ENCODE measurements around the gene SH3TC1. TPM values are rescaled to one million over a fixed set of nuclear protein-coding genes. Genes with fewer than 3 reads are reported as not detected.

SH3TC1 gene
- total RNA-seq, 1 donor from 2014 or later = 8.2 TPM

DNA sequence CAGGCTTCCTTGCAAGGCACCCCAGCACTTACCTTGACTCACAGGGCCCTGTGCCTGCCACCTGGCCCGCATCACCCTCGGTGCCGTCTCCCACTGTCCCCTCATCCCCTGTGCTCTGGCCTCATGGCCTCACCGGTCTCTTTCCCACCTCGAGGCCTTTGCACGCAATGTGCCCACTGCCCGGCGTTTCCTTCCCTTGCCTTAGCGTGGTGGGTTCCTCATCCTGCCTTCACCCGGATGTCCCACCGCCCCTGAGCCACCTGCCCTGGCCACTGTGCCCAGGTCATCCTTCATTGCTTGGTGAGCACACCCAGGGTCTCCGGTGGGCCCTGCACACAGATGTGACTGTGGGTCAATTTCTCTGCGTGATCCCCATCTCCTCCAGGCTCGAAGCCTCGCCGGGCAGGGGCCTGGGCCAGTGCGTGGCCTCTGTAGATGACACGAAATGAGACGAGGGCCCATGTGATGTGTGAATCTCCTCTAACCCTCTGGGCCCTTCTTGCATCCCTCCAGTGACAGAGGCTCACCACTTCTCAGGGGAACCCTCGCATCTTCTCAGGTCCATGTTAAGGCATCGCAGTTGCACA is 75.1 kb downstream of the SH3TC1 start:
- ATAC-seq (ENCODE audit: poor library complexity) = no peak
- intact Hi-C loops (cut with DNase I) = loop anchor here (2.0 kb wide), 1 partner anchor 129 kb away; no protein-coding TSS in a partner anchor
- no peak for DNase-seq

DNA sequence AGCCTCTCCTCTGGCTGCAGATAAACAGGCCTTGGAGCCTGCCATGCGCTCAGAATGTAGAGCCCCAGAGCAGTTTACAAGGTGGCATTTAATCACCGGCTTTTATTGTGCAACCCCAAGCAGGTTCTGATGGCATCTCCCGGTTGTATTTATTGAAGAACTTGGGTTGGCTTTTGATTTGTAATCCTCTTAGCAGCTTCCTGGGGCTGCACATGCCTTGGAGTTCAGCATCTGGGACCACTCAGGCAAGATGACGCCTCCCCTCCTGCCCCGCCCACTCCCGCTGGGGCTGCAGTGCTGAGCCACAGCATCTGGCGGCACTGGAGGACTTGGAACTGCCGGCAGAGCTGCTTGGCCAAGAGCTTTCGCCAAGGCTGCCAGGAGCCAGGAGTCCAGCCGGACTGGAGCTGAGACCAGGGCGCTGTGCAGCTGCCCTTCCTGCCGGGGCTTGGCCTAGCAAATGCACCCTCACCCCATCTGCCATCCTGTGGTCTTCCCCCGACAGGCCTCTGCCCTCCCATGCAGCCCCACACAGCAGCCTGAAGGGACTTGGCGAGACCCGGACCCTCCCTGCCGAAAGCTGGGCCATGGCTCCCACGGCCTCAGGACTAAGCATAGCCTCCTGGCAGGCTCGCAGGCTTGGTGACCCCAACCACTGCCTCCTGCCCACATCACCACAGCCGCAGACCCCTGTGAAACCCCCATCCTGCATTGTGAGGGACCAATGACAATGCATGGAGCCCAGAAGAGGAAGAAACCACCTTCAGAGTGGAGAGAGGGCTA is 75.9 kb downstream of the SH3TC1 start:
- peak; percentile 73 for ATAC-seq (ENCODE audit: poor library complexity)
- DNase-seq = peak; percentile 95
- intact Hi-C loops (cut with DNase I) = loop anchor here (2.0 kb wide), 1 partner anchor 128 kb away; no protein-coding TSS in a partner anchor

DNA sequence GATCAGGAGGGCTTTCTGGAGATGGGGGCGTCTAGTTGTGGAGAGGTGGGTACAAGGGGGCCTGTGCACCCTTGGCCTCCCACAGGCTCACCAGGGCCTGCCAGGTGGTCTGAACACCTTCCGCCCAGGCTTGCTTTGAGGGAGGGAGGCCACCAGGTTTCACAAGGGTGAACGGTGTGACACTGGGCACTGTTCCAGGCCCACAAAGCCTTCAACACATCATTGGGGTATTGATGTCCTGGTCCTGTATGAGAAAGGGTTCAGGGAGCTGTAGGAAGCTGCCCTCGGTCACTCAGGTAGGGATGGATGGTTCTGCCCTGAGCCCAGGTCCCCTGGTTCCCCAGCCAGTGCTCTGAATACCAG is 76.4 kb downstream of the SH3TC1 start:
- intact Hi-C loops (cut with DNase I) = loop anchor here (2.0 kb wide), 1 partner anchor 127 kb away; no protein-coding TSS in a partner anchor
- DNase-seq = no peak

DNA sequence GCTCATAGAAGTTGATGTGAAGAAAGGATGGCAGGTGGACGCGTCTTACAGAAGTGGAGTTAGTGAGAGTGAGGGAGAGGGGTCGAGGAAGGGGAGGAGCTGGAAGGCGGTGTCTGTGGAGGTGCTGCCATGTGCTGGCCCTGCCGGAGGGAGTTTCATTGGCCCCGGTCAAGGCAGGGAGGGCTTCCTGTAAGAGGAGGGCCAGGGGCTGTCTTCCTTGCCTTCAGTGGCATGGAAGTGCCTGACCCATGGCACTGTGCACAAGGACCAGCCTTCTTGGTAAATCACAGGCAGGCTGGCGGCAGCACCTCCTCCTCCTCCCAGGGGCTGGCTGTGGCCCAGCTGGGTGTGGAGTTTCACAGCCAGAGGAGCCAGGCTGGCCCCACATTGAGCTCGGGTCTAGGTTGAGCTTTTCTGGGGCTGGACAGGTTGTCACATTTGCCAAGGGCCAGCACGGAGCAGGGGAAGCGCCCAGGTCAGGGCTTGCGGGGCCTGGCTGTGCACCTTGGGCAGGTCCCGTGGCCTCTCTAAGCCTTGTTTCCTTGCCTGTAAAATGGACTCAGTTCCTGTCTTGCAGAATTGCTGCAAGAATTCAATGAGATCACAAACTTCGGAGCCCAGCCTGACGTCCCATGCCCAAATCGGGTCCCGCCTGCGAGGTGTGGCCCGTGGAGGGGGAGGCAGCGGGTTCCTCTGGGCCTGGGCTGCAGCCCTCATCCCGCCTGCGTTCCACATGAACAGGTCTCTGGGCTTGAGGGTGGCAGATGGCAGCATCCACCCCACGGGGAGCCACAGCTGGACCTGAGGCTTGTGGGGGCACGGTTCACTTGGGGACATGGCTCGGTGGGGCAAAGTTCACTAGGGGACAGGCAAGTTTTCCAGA is 77.5 kb downstream of the SH3TC1 start:
- intact Hi-C loops (cut with DNase I) = no loop called here
- ATAC-seq (ENCODE audit: poor library complexity) (peak; percentile 59), DNase-seq (peak; percentile 87)

More for the DNA sequence above, 76.4 kb downstream of the SH3TC1 start:
- ATAC-seq (ENCODE audit: poor library complexity) = no peak

DNA sequence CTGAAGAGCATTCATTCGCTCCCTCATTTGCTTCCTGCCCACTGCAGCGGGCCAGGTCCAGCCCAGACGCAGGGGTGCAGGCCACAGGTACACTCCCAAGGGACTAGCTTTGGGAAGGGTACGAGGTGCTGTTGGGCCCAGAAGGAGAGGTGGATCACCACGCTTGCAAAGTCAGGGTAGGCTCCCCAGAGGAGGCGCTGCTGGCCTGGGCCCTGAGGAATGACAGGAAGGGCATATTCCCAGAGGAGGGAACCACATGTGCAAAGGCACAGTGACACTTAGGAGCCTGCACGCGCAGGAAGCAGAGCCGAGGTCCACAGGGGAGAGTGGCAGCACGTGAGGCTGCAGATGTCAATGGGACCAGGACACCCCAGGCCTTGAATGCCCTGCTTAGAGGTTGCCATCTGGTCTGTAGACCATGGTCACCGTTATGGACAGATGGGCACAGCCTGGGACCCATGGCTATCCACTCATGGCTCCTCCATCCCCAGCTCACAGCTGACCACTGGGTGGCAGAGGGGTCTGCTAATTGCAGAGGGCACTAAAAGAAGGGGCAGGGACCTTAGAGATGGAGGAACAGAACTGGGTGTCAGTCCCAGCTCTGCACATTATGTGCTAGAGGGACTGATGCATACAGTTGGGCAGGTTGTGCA is 78.4 kb downstream of the SH3TC1 start:
- DNase-seq (peak; percentile 33), ATAC-seq (ENCODE audit: poor library complexity) (no peak)
- intact Hi-C loops (cut with DNase I) = no loop called here

DNA sequence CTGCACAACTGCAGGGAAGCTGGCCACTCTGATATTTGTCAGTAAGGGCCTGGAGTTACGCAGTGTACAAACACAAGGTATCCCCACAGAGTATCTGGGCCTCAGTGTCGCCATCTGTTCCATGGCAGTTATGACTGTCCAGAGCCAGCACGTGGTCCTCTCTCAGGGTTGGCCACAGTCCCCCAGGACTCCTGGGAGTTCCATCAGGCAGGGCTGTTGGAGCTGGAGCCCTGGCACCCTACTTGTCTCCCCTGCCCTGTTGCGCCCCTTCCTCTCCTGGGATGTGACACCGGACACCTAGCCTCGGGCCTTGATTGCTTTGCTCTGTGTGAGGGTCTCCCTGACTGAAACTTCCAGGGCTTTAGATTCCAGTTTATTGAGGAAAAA is 78.9 kb downstream of the SH3TC1 start:
- intact Hi-C loops (cut with DNase I) = no loop called here
- DNase-seq (peak; percentile 43), ATAC-seq (ENCODE audit: poor library complexity) (no peak)

DNA sequence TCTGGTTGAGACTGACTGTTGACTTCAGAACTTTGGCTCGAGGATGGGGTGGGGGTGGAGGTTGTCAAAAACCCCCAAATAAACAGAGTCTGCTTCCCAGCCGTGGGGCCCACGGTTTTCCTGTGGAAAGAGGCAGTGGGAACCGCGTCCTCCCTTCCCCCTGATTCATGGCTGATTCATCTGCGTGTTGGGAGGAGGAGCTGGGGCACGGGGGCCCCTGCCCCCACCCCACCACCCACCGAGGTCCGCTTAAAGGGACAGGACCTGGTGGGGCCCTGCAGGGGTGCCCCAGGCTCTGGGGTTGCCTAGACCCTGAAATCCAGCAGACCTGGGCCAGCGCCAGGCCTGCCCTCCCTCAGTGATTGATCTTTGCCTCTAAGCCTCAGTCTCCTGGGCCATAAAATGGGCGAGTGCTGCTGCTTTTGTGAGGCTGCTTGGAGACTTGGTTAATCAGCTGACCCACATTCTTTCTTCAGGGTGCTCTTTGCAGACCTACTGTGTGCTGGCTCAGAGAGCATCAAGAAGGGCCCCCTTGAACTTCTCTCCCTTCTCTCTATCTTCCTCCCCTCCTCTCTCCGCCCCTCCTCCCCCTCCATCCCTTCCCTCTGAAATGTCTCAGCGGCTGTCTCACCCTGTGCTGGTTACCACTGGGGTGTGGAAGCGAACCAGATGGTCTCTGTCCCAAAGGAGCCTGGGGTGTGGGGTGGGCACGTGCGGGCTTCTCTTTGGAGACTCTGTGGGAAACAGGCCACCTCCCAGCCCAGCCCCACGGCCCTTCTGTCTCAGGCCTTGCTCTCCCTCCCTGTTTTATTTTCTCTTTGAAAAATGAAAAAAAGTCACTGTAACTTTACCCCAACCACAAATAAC is 79.6 kb downstream of the SH3TC1 start:
- intact Hi-C loops (cut with DNase I) = no loop called here
- ATAC-seq (ENCODE audit: poor library complexity) (no peak), DNase-seq (peak; percentile 50)

DNA sequence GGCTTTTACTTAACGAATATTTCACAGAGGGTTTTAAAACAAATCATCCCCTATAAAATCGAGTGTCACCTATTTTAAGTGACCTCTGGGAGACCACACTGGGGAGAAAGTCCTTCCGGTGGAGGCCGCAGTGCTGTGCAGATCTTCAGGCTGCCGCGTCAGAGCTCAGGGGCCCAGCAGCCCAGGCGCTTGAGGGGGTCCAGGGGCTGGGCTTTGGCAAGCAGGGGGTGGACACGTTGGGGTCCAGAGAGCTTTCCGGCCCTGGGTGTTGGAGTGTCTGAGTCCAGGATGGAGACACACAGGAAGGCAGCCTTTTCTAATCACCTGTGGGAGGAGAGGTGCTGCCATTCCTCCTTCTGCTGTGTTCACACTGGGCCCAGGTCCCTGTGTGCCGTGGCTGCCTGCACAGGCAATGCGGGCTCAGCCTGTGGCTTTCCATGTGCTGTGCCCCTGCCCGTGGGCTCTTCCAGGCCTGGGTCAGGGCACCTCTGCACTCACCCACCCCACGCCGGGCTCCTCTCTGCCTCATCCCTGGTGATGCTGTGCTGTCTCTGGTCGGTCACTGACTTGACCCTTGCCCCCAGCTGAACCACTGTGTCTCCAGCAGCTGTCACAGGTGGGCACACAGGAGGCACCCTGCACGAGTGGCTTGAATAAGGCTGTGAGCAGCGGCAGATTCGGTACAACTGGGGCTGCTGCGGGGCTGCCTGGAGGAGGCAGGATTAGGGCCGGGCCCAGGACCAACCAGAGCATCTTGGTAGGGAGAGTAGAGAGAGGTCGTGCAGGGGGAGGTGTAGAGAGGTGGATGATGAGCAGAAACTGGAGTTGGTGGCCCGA is 80.4 kb downstream of the SH3TC1 start:
- ATAC-seq (ENCODE audit: poor library complexity) (no peak), DNase-seq (peak; percentile 34)
- intact Hi-C loops (cut with DNase I) = no loop called here

DNA sequence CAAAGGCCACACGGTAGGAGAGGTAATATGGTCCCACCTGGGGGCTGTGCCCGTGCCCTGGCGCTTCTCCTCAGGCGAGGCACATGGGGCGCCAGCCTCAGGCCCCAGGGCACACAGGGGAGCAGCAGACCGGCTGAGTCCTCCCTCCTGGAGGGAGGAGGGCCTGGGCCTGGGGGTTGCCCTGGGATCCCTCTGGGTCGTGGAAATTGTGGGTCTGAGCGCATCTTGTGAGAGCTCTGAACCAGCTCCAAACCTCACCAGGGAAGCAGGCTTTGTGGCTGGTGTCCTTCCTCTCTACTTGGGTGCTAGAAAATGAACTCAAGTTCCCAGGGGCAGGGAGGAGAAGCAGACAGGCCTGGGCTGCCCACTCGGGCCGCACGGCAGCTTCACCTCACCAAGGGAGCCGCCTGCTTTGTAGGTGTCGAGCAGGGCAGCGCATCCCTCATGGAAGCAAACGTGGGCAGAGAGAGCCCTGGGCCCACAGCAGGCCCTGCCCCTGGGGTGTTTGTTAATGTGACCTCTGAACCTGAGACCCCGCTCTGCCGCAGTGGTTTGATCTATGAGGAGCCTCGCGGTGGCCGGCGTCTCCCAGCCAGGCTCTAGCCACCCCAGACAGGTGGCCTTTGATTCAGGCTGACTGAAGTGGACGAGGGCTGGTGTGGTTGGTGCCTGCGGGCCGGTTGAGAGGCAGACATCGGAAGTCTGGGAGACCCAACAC is 81.2 kb downstream of the SH3TC1 start:
- no peak for ATAC-seq (ENCODE audit: poor library complexity)
- intact Hi-C loops (cut with DNase I) = no loop called here
- DNase-seq = peak; percentile 40

DNA sequence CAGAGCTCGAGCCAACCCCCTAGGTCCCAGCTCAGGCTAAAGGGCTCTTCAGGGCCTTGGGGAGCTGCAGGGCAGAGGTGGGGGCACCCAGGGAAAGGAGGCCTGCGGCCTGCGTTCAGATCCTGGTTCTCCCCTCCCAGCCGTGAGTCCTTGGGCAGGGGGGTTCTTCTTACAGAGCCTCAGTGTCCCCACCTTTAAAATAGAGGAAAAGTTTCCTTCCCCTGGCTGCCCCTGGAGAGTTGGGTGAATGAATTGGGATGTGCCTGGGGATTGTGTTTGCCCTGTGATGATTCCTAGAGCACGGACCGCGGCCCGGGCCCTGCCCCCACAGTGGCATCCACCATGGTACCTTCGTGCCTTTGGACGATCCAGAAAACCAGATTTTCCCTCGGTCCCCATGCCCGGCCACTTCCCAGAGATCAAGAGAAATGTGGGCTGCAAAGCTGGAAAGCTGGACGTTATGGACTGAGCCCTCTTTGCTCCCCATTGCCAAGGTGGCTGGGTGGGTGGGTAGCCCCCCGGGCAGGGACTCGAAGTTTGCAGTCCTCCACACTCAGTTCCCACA is 81.9 kb downstream of the SH3TC1 start:
- intact Hi-C loops (cut with DNase I) = no loop called here
- DNase-seq = no peak
- ATAC-seq (ENCODE audit: poor library complexity) = no peak

DNA sequence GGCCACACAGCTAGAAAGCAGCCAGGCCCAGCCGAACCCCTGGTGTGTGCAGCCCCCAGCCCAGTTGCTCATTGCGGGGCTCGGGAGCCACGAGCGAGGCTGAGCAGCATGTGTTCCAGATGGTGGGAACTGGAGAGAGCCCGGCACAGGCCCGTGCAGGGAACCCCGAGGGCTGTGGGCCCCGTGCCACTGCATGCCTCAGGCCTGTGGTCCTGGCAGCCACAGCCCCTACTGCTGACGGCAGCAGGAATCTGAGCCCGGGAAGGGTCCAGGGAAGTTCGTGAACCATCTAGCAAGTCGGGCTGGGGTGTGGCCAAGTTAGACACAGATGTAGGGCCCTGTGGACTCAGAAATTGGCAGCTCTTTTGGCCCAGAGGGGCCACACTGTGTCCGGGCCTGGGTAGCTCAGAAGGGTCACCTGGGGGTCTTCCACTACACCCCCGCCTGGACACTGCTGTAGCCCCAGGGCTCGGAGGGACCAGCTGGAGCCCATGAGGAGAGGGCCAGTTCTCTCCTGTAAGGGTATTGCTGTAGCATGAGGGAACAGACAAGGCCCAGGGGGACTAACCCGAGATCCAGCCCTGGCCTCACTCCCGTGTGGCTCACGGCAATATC is 82.5 kb downstream of the SH3TC1 start:
- intact Hi-C loops (cut with DNase I) = no loop called here
- peak; percentile 68 for ATAC-seq (ENCODE audit: poor library complexity)
- peak; percentile 92 for DNase-seq

DNA sequence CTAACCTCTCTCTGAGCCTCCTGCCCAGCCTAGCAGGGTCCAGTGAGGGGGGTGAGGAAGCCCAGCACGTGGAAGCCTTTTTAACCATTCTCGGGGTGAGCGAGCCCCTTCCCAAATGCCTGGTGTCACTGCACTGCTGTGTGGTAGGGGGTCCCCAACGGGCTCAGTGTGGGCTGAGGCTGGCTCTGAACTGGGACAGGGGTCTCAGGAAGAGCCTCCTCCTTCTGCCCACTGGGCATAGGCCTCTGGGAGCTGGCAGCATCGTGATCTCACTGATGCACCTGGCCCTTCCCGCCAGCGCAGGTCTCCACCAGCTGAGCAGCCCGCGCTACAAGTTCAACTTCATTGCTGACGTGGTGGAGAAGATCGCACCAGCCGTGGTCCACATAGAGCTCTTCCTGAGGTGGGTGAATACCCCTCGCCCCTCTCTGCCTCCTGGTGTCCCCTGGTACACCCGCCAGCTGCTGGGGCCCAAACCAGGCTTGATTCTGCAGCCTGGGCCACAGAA is 83.1 kb downstream of the SH3TC1 start:
- DNase-seq = peak; percentile 44
- intact Hi-C loops (cut with DNase I) = no loop called here

DNA sequence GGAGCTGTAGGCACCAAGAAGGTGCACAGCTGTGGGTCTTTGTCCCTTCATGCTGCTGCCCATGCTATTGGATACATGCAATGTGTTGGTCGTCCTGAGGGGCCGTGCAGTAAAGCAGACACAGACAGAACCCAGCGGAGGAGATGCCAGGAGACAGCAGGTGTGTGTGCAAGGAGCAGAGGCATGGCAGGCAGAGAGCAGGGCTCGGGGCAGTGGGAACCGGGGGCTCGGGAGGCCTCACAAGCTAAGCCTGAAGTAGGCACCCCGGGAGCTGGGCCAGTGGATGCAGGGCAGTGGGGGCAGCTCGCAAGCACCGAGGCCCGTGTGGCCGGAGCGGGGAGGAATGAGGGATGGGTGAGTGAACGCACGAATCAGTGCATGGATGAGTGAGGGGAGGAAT is 83.7 kb downstream of the SH3TC1 start:
- peak; percentile 33 for DNase-seq
- intact Hi-C loops (cut with DNase I) = no loop called here
- no peak for ATAC-seq (ENCODE audit: poor library complexity)

More for the DNA sequence above, 83.1 kb downstream of the SH3TC1 start:
- no peak for ATAC-seq (ENCODE audit: poor library complexity)

DNA sequence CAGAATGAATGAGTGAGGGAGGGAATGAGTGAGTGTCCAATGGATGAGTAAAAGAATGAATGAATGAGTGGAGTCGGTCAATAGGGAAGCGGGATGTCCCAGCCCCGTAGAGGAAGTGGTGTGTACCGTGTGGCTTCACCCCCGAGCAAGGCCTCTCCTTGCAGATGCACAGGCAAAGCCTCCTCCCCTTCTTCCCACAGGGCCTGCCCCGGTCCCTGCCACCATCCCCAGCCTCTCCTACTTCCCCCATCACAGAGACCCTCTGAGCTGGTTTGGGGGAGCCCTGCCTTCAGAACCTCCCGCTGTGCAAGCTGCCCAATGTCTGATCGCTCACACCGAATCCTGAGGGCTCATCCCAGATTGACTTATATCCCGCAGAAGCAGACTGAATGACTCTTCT is 84.1 kb downstream of the SH3TC1 start:
- ATAC-seq (ENCODE audit: poor library complexity) (no peak), DNase-seq (peak; percentile 33)
- intact Hi-C loops (cut with DNase I) = no loop called here

DNA sequence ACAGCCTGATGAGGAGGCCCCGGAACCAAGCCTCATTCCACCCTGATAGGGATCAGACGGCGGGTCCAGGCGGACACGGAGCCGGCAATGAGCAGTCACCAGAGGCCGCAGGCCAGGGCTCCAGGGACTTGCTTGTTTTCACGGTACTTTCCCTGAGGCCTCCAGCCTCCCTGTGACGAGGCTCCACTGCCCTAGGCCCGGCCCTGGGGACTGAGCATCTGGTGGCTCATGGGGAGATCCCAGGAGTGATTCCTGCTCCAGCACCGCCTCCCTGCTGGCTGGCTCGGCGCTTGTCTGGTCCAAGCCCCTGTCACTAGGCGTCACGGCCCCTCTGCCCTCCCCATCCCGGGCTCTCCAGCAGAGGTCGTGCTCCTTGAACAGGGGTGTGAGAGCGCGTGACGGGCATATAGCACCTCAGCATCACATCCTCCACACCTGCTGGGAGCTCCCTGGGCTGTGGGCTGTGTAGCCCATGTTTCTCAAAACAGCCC is 84.6 kb downstream of the SH3TC1 start:
- DNase-seq = peak; percentile 48
- ATAC-seq (ENCODE audit: poor library complexity) = no peak
- intact Hi-C loops (cut with DNase I) = no loop called here
